ENCODE data around the gene C6orf132. TPM values are rescaled to one million over a fixed set of nuclear protein-coding genes. Genes with fewer than 3 reads are reported as not detected.

The C6orf132 gene
- total RNA-seq, 4 donors from 2014 or later, result 0.05 to 0.16 TPM; not detected in 2

GRCh38 chr6:42128460-42129359 lies 13.7 kb downstream of the C6orf132 start:
- no peak for ATAC-seq
- TF ChIP-seq POLR2A (IDR thresholded peaks at IDR 0.05) (no peak), CTCF (IDR thresholded peaks at IDR 0.05 in 4 of 5, conservative IDR thresholded peaks at IDR 0.05 in 1 of 5) (no peak)
- DNase-seq, result no peak
- Histone ChIP-seq H3K4me1 (no peaks in the 10 kb centered on the region), H3K4me3 (no peak overlapping the region), H3K9me3 (no peaks in the 10 kb centered on the region), H3K36me3 (no peaks in the 10 kb centered on the region), H3K27me3 (no peaks in the 10 kb centered on the region), H3K27ac (no peak overlapping the region)
- intact Hi-C loops (cut with DNase I; ENCODE audit: low total_unique reads) (no loop called here), in situ Hi-C loops (cut with MboI; ENCODE audit: low sequenced_read_pairs in 4 of 4) (no loop called here)

- H3K4me1 ChIP-seq, result no peaks in the 10 kb centered on the region
- DNase-seq, result no peak
- intact Hi-C loops (cut with DNase I; ENCODE audit: low total_unique reads), result no loop called here
- H3K4me3 ChIP-seq, result no peak overlapping the region
- no peak for ATAC-seq
- no peak for TF ChIP-seq POLR2A (IDR thresholded peaks at IDR 0.05)
- TF ChIP-seq CTCF (IDR thresholded peaks at IDR 0.05 in 4 of 5, conservative IDR thresholded peaks at IDR 0.05 in 1 of 5), result no peak
- in situ Hi-C loops (cut with MboI; ENCODE audit: low sequenced_read_pairs in 4 of 4), result no loop called here
- no peak overlapping the region for H3K27ac ChIP-seq
- H3K36me3 ChIP-seq, result no peaks in the 10 kb centered on the region
- H3K27me3 ChIP-seq, result no peaks in the 10 kb centered on the region
- no peaks in the 10 kb centered on the region for H3K9me3 ChIP-seq
Observed at GRCh38 chr6:42125663-42126062, 16.8 kb downstream of the C6orf132 start.

GRCh38 chr6:42125231-42125630 lies 17.2 kb downstream of the C6orf132 start:
- intact Hi-C loops (cut with DNase I; ENCODE audit: low total_unique reads), result no loop called here
- DNase-seq (no peak), ATAC-seq (no peak)
- no peak for TF ChIP-seq CTCF (IDR thresholded peaks at IDR 0.05 in 4 of 5, conservative IDR thresholded peaks at IDR 0.05 in 1 of 5)
- Histone ChIP-seq H3K4me3 (no peak overlapping the region), H3K36me3 (no peaks in the 10 kb centered on the region), H3K27ac (no peak overlapping the region), H3K9me3 (no peaks in the 10 kb centered on the region), H3K27me3 (no peaks in the 10 kb centered on the region), H3K4me1 (no peaks in the 10 kb centered on the region)
- in situ Hi-C loops (cut with MboI; ENCODE audit: low sequenced_read_pairs in 4 of 4), result no loop called here

- H3K9me3 ChIP-seq, result no peaks in the 10 kb centered on the region
- in situ Hi-C loops (cut with MboI; ENCODE audit: low sequenced_read_pairs in 4 of 4), result no loop called here
- H3K27ac ChIP-seq, result no peak overlapping the region
- TF ChIP-seq POLR2A (IDR thresholded peaks at IDR 0.05) (no peak), CTCF (IDR thresholded peaks at IDR 0.05 in 4 of 5, conservative IDR thresholded peaks at IDR 0.05 in 1 of 5) (no peak)
- DNase-seq, result no peak
- no peaks in the 10 kb centered on the region for H3K36me3 ChIP-seq
- H3K4me3 ChIP-seq, result no peak overlapping the region
- H3K27me3 ChIP-seq, result no peaks in the 10 kb centered on the region
- H3K4me1 ChIP-seq, result no peaks in the 10 kb centered on the region
- no peak for ATAC-seq
- intact Hi-C loops (cut with DNase I; ENCODE audit: low total_unique reads), result no loop called here
Observed at GRCh38 chr6:42124223-42124836, 18.1 kb downstream of the C6orf132 start.
